ENCODE measurements around the gene GPR34.
"Not testable (repeated sequence)": the region's sequence is repeated elsewhere in the genome, so short reads cannot be mapped to it uniquely, and the experiment has no call there.

Gene GPR34

GRCh38 chrX:41693024-41693423, 4.3 kb downstream of the GPR34 start:
- no peak for DNase-seq (ENCODE audit: low read depth in 2 of 2)

- DNase-seq (ENCODE audit: low read depth in 2 of 2) = no peak
Observed at GRCh38 chrX:41695426-41695825, 6.7 kb downstream of the GPR34 start.

- no peak for DNase-seq (ENCODE audit: low read depth in 2 of 2)
Observed at GRCh38 chrX:41703574-41704029, 14.8 kb downstream of the GPR34 start.

- DNase-seq (ENCODE audit: low read depth in 2 of 2) = no peak
Observed at GRCh38 chrX:41705042-41705441, 16.3 kb downstream of the GPR34 start.

- no peak for DNase-seq (ENCODE audit: low read depth in 2 of 2)
Observed at GRCh38 chrX:41705680-41706374, 17.1 kb downstream of the GPR34 start.

GRCh38 chrX:41707218-41707617, 18.4 kb downstream of the GPR34 start:
- no peak for DNase-seq (ENCODE audit: low read depth in 2 of 2)

GRCh38 chrX:41708486-41708885, 19.7 kb downstream of the GPR34 start:
- DNase-seq (ENCODE audit: low read depth in 2 of 2) = no peak

- no peak for DNase-seq (ENCODE audit: low read depth in 2 of 2)
Observed at GRCh38 chrX:41711021-41711667, 22.4 kb downstream of the GPR34 start.

GRCh38 chrX:41716222-41716621, 27.4 kb downstream of the GPR34 start:
- DNase-seq (ENCODE audit: low read depth in 2 of 2) = no peak

GRCh38 chrX:41716767-41717473, 28.1 kb downstream of the GPR34 start:
- no peak for DNase-seq (ENCODE audit: low read depth in 2 of 2)

- DNase-seq (ENCODE audit: low read depth in 2 of 2) = no peak
Observed at GRCh38 chrX:41718481-41719235, 29.9 kb downstream of the GPR34 start.

GRCh38 chrX:41719610-41720009, 30.8 kb downstream of the GPR34 start:
- not testable (repeated sequence) for DNase-seq (ENCODE audit: low read depth in 2 of 2)

GRCh38 chrX:41720125-41720779, 31.5 kb downstream of the GPR34 start:
- DNase-seq (ENCODE audit: low read depth in 2 of 2) = peak; percentile 22 to 41

GRCh38 chrX:41721590-41721989, 32.8 kb downstream of the GPR34 start:
- DNase-seq (ENCODE audit: low read depth in 2 of 2) = no peak

- no peak for DNase-seq (ENCODE audit: low read depth in 2 of 2)
Observed at GRCh38 chrX:41722214-41722613, 33.4 kb downstream of the GPR34 start.

GRCh38 chrX:41722816-41723618, 34.2 kb downstream of the GPR34 start:
- no peak for DNase-seq (ENCODE audit: low read depth in 2 of 2)

GRCh38 chrX:41723826-41724225, 35.1 kb downstream of the GPR34 start, which contains the start of gene GPR82:
Gene GPR82 (plus strand): TSS chrX:41724181. CDS start chrX:41727027, 2,846 bp downstream.
- no peak for DNase-seq (ENCODE audit: low read depth in 2 of 2)

GRCh38 chrX:41728125-41728524, 39.4 kb downstream of the GPR34 start:
- DNase-seq (ENCODE audit: low read depth in 2 of 2) = no peak

GRCh38 chrX:41730081-41730480, 41.3 kb downstream of the GPR34 start:
- DNase-seq (ENCODE audit: low read depth in 2 of 2) = no peak

- DNase-seq (ENCODE audit: low read depth in 2 of 2) = no peak
Observed at GRCh38 chrX:41732260-41732659, 43.5 kb downstream of the GPR34 start.

GRCh38 chrX:41733939-41734338, 45.2 kb downstream of the GPR34 start:
- DNase-seq (ENCODE audit: low read depth in 2 of 2) = no peak
